SK-N-SH (cell line): Measurements from ENCODE around the gene CASP6. TPM values are rescaled to one million over a fixed set of nuclear protein-coding genes. Genes with fewer than 3 reads are reported as not detected.
"Not testable (repeated sequence)": the region's sequence is repeated elsewhere in the genome, so short reads cannot be mapped to it uniquely, and the experiment has no call there.

Source experiments
- CTCF ChIA-PET: fragments of 300-600, 350-600 bp; formaldehyde crosslinking; extraction: SDS; loops from one replicate; lab custom pipeline; 2021; lab: Yijun Ruan, JAX
- POLR2A ChIA-PET: fragments of 350-600 bp; sonication (Branson Sonifier 250); formaldehyde crosslinking; extraction: SDS; loops from one replicate; lab custom pipeline; 2020; ENCODE audit warnings: antibody characterized with exemption, inconsistent platforms; lab: Yijun Ruan, JAX
- DNase-seq: peaks from one replicate; pipeline ENCODE4 v3.0.0; 2012
- H2AFZ ChIP-seq: fragments of 200-600 bp; sonication (generic); 2 replicates; pipeline ENCODE4 v1.8.1; 2016; ENCODE audit warnings: antibody characterized with exemption, mild to moderate bottlenecking, low read depth
- H3F3A ChIP-seq: fragments of 200-600 bp; sonication (generic); replicated peaks from 2 replicates; pipeline ENCODE3; 2016; ENCODE audit warnings: antibody characterized with exemption, mild to moderate bottlenecking; ENCODE audit not compliant: insufficient read depth
- H3K27ac ChIP-seq, 2 experiments: fragments of 200-500 bp in 1 of 2; fragments of 200-600 bp in 1 of 2; sonication (Bioruptor generic) in 1 of 2; sonication (generic), shearing (Covaris generic) in 1 of 2; 2 replicates each; pipeline versions ENCODE4 v1.5.1 to v1.6.1; 2014 to 2016; ENCODE audit warnings: low read depth in 2 of 2, inconsistent platforms in 1 of 2, low read length in 1 of 2, mild to moderate bottlenecking in 1 of 2, mixed read lengths in 1 of 2
- H3K27me3 ChIP-seq: fragments of 200-600 bp; sonication (generic), shearing (Covaris generic); 2 replicates; pipeline ENCODE4 v1.6.1; 2016; ENCODE audit warnings: mixed run types; ENCODE audit not compliant: insufficient read depth
- H3K36me3 ChIP-seq, 2 experiments: fragments of 200-500 bp in 1 of 2; fragments of 200-600 bp in 1 of 2; sonication (Bioruptor generic) in 1 of 2; sonication (generic) in 1 of 2; replicated peaks in 1 of 2; 2 replicates each; pipeline versions ENCODE3 to v1.5.1; 2014 to 2016; ENCODE audit warnings: low read length in 1 of 2, mild to moderate bottlenecking in 1 of 2; ENCODE audit not compliant: insufficient read depth in 2 of 2, control insufficient read depth in 1 of 2
- H3K4me1 ChIP-seq, 2 experiments: fragments of 200-500 bp in 1 of 2; fragments of 200-600 bp in 1 of 2; sonication (Bioruptor generic) in 1 of 2; sonication (generic), shearing (Covaris generic) in 1 of 2; 2 replicates each; pipeline versions ENCODE4 v1.5.1 to v1.6.1; 2014 to 2016; ENCODE audit warnings: low read depth in 1 of 2, low read length in 1 of 2, mixed run types in 1 of 2; ENCODE audit not compliant: insufficient read depth in 2 of 2, control insufficient read depth in 1 of 2
- H3K4me2 ChIP-seq: fragments of 200-600 bp; sonication (generic), shearing (Covaris generic); 2 replicates; pipeline ENCODE4 v1.6.1; 2017; ENCODE audit warnings: mixed run types
- H3K4me3 ChIP-seq, 2 experiments: fragments of 200-500 bp in 1 of 2; fragments of 200-600 bp in 1 of 2; sonication (Bioruptor generic) in 1 of 2; sonication (generic), shearing (Covaris generic) in 1 of 2; 2 replicates each; pipeline versions ENCODE4 v1.5.1 to v1.8.1; 2014 to 2016; ENCODE audit warnings: low read depth in 2 of 2, inconsistent platforms in 1 of 2, low read length in 1 of 2, mild to moderate bottlenecking in 1 of 2, mixed read lengths in 1 of 2, moderate library complexity in 1 of 2
- H3K79me2 ChIP-seq: fragments of 200-600 bp; sonication (generic); 2 replicates; pipeline ENCODE4 v1.8.1; 2017; ENCODE audit warnings: mild to moderate bottlenecking; ENCODE audit not compliant: insufficient read depth
- H3K9ac ChIP-seq: fragments of 200-600 bp; sonication (generic); 2 replicates; pipeline ENCODE4 v1.6.1; 2017; ENCODE audit warnings: mixed run types
- H3K9me2 ChIP-seq: fragments of 200-600 bp; sonication (generic); 2 replicates; pipeline ENCODE4 v1.6.1; 2017; ENCODE audit warnings: mixed run types
- H3K9me3 ChIP-seq: fragments of 200-600 bp; sonication (generic); 2 replicates; pipeline ENCODE4 v1.6.1; 2017; ENCODE audit warnings: mixed run types, mild to moderate bottlenecking, moderate library complexity
- H4K20me1 ChIP-seq: fragments of 200-600 bp; sonication (generic); 2 replicates; pipeline ENCODE4 v1.6.1; 2017; ENCODE audit warnings: mild to moderate bottlenecking, mixed run types; ENCODE audit not compliant: insufficient read depth
- EZH2phosphoT487 ChIP-seq: fragments of 200-600 bp; sonication (generic); IDR thresholded peaks from 2 replicates; pipeline ENCODE4 v1.6.1; 2017; ENCODE audit warnings: low read depth, mixed run types, mild to moderate bottlenecking, antibody characterized with exemption, moderate library complexity, borderline replicate concordance
- NFIC ChIP-seq: IDR thresholded peaks from 2 replicates; pipeline ENCODE4 v1.4.0; 2012; ENCODE audit warnings: borderline replicate concordance
- PBX3 ChIP-seq: IDR thresholded peaks from 2 replicates; pipeline ENCODE4; 2012
- RAD21 ChIP-seq: IDR thresholded peaks from 2 replicates; pipeline ENCODE4 v1.6.1; 2012; ENCODE audit warnings: mild to moderate bottlenecking, low read length
- RCOR1 ChIP-seq: fragments of 150-350 bp; IDR thresholded peaks from 2 replicates; pipeline ENCODE4 v1.6.1; 2017; ENCODE audit warnings: antibody characterized with exemption, low read length
- RXRA ChIP-seq: IDR thresholded peaks from 2 replicates; pipeline ENCODE4 v1.4.0; 2012; ENCODE audit warnings: low read depth, mild to moderate bottlenecking, borderline replicate concordance
- TAF1 ChIP-seq: IDR thresholded peaks from 2 replicates; pipeline ENCODE4 v1.6.1; 2012; ENCODE audit warnings: low read depth, mild to moderate bottlenecking, low read length, moderate library complexity, borderline replicate concordance
- TEAD4 ChIP-seq: IDR thresholded peaks from 2 replicates; pipeline ENCODE4 v1.4.0; 2012; ENCODE audit warnings: mild to moderate bottlenecking, borderline replicate concordance; ENCODE audit not compliant: insufficient read depth
- WGBS: methylation state at CpG from one replicate; pipeline ENCODE4 v1.1.6; 2017; ENCODE audit warnings: low lambda C conversion rate; 5-methylcytosine and 5-hydroxymethylcytosine counted together
- polyA plus RNA-seq, 3 experiments: library from polyadenylated mRNA; depleted of rRNA; stranded (reverse); fragments of >200 nt; gene quantifications; 2 replicates each; pipeline ENCODE4 v1.2.3, GENCODE V29; 2012

CASP6 gene
- polyA plus RNA-seq, 1 of the 3 experiments (the other 2 are of a cell fraction) = 30.2 TPM

- H3K9me2 ChIP-seq = no peaks in the 10 kb centered on the region
- POLR2A ChIA-PET = no interaction called here
- no peaks in the 10 kb centered on the region for H3K4me1 ChIP-seq
- no peaks in the 10 kb centered on the region for H3F3A ChIP-seq
- H3K27me3 ChIP-seq = no peaks in the 10 kb centered on the region
- no peak overlapping the region for H2AFZ ChIP-seq
- no peak for TF ChIP-seq TEAD4
- TF ChIP-seq PBX3 = no peak
- no peak for TF ChIP-seq RAD21
- no peak for TF ChIP-seq RXRA
- TF ChIP-seq TAF1 = no peak
- no peak for TF ChIP-seq RCOR1
- TF ChIP-seq EZH2phosphoT487 = no peak
- TF ChIP-seq NFIC = no peak
- no peaks in the 10 kb centered on the region for H3K79me2 ChIP-seq
- H3K4me3 ChIP-seq = no peak overlapping the region
- peaks cover 9 to 13% of the 10 kb centered on the region in 2 experiments for H3K36me3 ChIP-seq
- H3K4me2 ChIP-seq = no peak overlapping the region
- H3K27ac ChIP-seq = no peak overlapping the region
- H4K20me1 ChIP-seq = no peaks in the 10 kb centered on the region
- CTCF ChIA-PET = interaction anchor here (1.7 kb wide), 1 partner anchor 130 kb away, joined by 3 read pairs; no protein-coding TSS in a partner anchor
- WGBS = 82% methylated on average over 2 of the region's 2 CpGs
- H3K9me3 ChIP-seq = no peaks in the 10 kb centered on the region
- H3K9ac ChIP-seq = no peak overlapping the region
- no peak for DNase-seq
These were observed 20.4 kb downstream of the CASP6 start for GRCh38 chr4:109682875-109683274.

GRCh38 chr4:109678925-109679324 lies 24.3 kb downstream of the CASP6 start:
- H3K4me3 ChIP-seq, H3K36me3 ChIP-seq, H3K27me3 ChIP-seq, H3K79me2 ChIP-seq, POLR2A ChIA-PET, H3F3A ChIP-seq, DNase-seq, H3K9ac ChIP-seq, H3K9me2 ChIP-seq, CTCF ChIA-PET, H3K9me3 ChIP-seq, H3K4me1 ChIP-seq, H2AFZ ChIP-seq, H4K20me1 ChIP-seq, H3K4me2 ChIP-seq, H3K27ac ChIP-seq: not testable (repeated sequence)
- WGBS = 92% methylated on average over 5 of the region's 14 CpGs

GRCh38 chr4:109678472-109678871 lies 24.8 kb downstream of the CASP6 start:
- POLR2A ChIA-PET, DNase-seq, CTCF ChIA-PET, H3K9ac ChIP-seq, H3K9me2 ChIP-seq, H3K4me1 ChIP-seq, H3F3A ChIP-seq, H3K4me2 ChIP-seq, H3K36me3 ChIP-seq, H3K27ac ChIP-seq, H3K79me2 ChIP-seq, H3K9me3 ChIP-seq, H3K4me3 ChIP-seq, H3K27me3 ChIP-seq, H2AFZ ChIP-seq, H4K20me1 ChIP-seq: not testable (repeated sequence)
- WGBS = 95% methylated on average over 8 of the region's 28 CpGs
